GM12892 (cell line): Measurements from ENCODE around the gene MXD3.

Experiments used
- POLR2A ChIP-seq: IDR thresholded peaks from 2 replicates; pipeline ENCODE4 v1.6.1; 2011; ENCODE audit warnings: low read depth, low read length, control low read depth
- POLR2AphosphoS5 ChIP-seq: IDR thresholded peaks from 2 replicates; pipeline ENCODE4 v1.6.1; 2011; ENCODE audit warnings: low read depth, low read length, control low read depth
- TAF1 ChIP-seq: IDR thresholded peaks from 2 replicates; pipeline ENCODE4 v1.6.1; 2011; ENCODE audit warnings: low read depth, mild to moderate bottlenecking, control low read depth, low read length, borderline replicate concordance

DNA sequence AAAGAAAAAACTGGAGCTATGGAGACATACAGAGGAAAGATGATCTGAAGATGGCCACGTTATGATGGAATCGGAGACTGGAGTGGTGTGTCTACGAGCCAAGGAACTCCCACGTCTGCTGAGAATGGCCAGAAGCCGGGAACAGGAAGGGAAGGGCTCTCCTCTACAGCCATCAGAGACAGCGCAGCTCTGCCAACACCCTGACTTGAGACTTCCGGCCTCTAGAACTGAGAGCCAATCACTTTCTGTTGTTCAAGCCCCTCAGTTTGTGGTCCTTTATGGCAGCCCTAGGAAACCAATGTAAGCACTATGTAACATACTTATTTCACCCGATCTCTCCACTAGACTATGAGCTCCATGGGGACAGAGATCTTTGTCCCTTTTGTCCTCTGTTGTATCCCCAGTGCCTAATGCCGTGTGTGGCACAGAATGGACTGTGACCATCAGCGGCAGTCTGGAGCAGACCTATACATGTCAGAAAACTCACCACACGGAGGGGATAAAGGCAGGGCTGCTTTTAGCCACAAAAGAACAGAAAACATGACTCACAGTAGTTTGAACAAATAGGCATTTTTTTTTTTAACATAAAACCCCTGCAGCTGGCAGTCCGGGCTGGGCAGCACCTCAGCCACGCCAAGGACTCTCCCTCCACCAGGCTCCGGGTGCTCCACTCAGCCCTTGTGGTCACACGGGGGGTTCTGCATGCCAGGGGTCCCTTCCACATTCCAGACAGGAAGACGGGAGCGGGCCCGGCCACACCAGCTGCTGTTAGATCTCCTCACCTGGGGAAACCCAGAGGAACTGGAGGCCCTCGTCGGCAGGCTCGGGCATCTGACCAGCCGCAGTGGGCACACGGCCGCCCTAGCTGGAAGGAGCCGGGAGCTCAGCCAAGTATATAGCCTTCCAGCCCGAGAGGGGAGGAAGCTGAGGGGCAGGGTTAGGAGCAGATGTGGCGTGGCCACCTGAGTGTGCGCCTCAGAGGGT lies 16.1 kb upstream of the MXD3 start:
- TF ChIP-seq POLR2A (no peak), TAF1 (no peak), POLR2AphosphoS5 (no peak)
